ENCODE measurements around the gene RPS17.

DNA sequence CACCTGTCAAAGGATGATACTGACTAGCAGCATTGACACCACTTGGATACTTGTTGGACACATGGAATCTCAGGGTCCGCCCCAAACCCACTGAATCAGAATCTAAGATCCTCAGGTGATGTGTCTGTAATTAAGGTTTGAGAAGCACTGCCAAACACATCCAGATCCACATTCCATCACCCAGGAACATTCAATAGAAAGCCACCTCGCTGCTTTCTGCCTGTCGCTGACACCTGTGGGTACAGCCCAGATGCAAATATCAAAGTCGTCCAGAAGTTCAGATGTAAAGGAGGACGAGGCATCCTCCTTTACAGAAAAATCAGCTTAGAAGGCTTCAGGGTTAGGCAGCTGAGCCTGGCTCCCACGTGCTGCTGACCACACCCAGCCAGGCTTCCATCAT, 5.2 kb upstream of the RPS17 start:
- TF ChIP-seq, protein P1, sequence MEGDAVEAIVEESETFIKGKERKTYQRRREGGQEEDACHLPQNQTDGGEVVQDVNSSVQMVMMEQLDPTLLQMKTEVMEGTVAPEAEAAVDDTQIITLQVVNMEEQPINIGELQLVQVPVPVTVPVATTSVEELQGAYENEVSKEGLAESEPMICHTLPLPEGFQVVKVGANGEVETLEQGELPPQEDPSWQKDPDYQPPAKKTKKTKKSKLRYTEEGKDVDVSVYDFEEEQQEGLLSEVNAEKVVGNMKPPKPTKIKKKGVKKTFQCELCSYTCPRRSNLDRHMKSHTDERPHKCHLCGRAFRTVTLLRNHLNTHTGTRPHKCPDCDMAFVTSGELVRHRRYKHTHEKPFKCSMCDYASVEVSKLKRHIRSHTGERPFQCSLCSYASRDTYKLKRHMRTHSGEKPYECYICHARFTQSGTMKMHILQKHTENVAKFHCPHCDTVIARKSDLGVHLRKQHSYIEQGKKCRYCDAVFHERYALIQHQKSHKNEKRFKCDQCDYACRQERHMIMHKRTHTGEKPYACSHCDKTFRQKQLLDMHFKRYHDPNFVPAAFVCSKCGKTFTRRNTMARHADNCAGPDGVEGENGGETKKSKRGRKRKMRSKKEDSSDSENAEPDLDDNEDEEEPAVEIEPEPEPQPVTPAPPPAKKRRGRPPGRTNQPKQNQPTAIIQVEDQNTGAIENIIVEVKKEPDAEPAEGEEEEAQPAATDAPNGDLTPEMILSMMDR (IDR thresholded peaks at IDR 0.05) = no peak
- TF ChIP-seq POLR2A (IDR thresholded peaks at IDR 0.05) = no peak
